ENCODE measurements around the gene PYGO1.

DNA sequence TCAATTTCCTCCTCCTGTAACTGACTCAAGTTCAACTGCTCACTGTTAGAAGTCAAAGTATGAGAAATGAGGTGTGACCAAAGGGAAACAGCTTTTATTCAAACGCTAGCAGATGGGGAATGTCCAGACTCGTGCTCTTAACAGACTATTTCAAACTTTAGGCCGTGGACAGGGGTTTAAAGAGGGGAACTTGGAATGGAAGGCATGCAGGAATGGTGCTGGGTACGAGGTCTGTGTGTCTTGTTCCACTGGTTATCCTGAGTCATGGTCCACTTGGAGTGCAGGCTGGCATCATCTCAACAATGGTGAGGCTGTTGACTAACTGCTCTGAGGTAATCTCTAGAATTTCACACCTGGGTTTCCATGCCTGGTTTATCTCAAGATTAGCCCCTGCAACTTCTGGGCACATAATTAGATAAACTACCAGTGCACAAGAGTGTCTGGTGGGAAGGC, 57.3 kb downstream of the PYGO1 start:
- TF ChIP-seq ARNTL (CRISPR knock-in tag; IDR thresholded peaks at IDR 0.05; ENCODE audit: borderline replicate concordance, low read depth), result no peak
- TF ChIP-seq PATZ1 (CRISPR knock-in tag; IDR thresholded peaks at IDR 0.05; ENCODE audit: borderline replicate concordance), result no peak
- no peak for TF ChIP-seq CSDC2 (CRISPR knock-in tag; IDR thresholded peaks at IDR 0.05)
- no peak for TF ChIP-seq BACH2 (CRISPR knock-in tag; IDR thresholded peaks at IDR 0.05; ENCODE audit: borderline replicate concordance)
- TF ChIP-seq GLIS3 (CRISPR knock-in tag; IDR thresholded peaks at IDR 0.05), result no peak
